LNCaP clone FGC (cell line): Measurements from ENCODE around the gene IL37.

ENCODE experiments used
- DNase-seq: peaks from one replicate; pipeline ENCODE4 v3.0.0-alpha.2; 2011; ENCODE audit warnings: low read depth
- H3K4me3 ChIP-seq: 2 replicates; pipeline ENCODE4 v1.5.1; 2011; ENCODE audit warnings: mild to moderate bottlenecking, low read depth, low read length, control low read depth
- TF ChIP-seq, protein P1 (sequence below): IDR thresholded peaks from 2 replicates; pipeline ENCODE4 v1.5.1; 2012; ENCODE audit warnings: mild to moderate bottlenecking; ENCODE audit not compliant: control insufficient read depth, insufficient read depth; ENCODE audit errors: extremely low read depth

Gene IL37

DNA sequence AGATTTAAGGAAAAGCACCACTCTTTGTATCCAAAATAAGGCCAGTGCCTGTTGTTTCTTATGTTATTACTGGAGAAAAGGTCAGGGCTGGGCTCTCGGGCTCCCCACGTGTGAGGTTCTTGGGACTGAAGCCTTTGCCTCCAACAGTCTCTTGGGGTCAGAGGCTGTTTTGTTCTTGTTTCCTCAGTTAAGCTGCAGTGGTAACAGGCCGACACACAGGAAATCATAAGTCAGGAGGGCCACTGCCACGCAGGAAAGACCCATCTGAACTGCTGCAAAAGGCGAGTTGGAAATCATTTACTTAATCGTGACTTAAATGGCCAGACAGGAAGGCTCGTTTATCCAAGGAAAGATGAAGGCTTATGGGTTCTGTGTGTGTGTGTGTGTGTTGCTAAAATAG is 30.3 kb upstream of the IL37 start:
- TF ChIP-seq, protein P1, sequence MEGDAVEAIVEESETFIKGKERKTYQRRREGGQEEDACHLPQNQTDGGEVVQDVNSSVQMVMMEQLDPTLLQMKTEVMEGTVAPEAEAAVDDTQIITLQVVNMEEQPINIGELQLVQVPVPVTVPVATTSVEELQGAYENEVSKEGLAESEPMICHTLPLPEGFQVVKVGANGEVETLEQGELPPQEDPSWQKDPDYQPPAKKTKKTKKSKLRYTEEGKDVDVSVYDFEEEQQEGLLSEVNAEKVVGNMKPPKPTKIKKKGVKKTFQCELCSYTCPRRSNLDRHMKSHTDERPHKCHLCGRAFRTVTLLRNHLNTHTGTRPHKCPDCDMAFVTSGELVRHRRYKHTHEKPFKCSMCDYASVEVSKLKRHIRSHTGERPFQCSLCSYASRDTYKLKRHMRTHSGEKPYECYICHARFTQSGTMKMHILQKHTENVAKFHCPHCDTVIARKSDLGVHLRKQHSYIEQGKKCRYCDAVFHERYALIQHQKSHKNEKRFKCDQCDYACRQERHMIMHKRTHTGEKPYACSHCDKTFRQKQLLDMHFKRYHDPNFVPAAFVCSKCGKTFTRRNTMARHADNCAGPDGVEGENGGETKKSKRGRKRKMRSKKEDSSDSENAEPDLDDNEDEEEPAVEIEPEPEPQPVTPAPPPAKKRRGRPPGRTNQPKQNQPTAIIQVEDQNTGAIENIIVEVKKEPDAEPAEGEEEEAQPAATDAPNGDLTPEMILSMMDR: no peak
- no peak overlapping the region for H3K4me3 ChIP-seq
- no peak for DNase-seq

DNA sequence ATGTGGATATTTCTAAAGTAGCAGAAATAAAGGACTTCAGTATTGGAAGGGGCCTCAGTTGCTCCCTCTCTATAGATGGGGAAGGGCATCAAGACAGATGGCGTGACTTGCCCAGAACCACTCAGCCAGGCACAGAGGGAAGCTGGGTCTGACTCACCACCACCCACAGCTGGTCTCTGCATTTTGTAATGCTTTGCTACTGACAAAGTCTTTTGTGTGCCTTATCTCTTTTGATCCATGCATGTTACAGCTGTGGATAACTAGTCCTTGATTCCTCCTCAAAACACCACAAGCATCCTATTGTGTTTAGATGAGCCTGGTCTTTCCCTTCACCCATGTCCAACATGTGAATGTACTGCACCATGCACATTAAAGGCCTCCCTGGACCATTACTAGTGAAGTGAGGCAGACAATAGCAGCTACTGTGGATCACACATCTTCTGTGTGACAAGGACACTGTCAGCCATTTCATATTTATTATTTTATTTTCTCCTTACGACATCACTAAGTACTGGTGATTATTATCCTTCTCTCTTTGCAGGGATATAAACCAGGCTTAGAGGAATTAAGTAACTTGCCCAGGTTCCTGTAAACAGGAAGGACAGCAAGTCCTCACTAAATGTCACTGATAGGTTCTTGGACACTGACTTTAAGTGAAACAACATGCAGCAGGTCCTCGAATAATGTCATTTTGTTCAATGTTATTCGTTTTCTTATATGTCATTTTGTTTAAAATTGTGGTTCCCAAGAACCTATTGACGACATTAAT is 29.6 kb upstream of the IL37 start:
- no peak for DNase-seq
- TF ChIP-seq, protein P1: no peak
- no peak overlapping the region for H3K4me3 ChIP-seq

DNA sequence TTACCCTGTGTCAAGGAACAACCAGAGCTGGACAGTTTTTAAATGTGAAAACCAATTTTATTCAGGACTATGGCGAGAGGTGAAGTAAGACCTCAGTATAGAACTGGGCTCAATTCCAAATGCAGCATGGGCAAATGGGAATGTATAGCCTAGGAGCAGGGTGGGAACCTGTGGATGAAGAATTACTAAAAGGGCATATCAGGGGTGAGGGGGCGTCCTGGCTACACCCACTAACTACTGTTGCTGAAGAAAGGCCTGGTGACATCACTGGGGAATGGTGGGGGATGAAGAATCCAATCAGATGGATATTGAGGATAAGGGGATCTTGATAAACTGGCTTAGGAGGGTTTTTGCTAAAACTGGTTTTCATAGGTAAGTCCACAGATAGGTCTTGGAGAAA is 27.3 kb upstream of the IL37 start:
- H3K4me3 ChIP-seq: no peak overlapping the region
- TF ChIP-seq, protein P1: no peak
- no peak for DNase-seq

- no peak for DNase-seq
- H3K4me3 ChIP-seq: no peak overlapping the region
- TF ChIP-seq, protein P1: peak; percentile 60
Observed at GRCh38 chr2:112884869-112885505, 26.0 kb upstream of the IL37 start.

- no peak overlapping the region for H3K4me3 ChIP-seq
- DNase-seq: no peak
- TF ChIP-seq, protein P1: no peak
Observed at GRCh38 chr2:112885506-112885902, 25.5 kb upstream of the IL37 start.

DNA sequence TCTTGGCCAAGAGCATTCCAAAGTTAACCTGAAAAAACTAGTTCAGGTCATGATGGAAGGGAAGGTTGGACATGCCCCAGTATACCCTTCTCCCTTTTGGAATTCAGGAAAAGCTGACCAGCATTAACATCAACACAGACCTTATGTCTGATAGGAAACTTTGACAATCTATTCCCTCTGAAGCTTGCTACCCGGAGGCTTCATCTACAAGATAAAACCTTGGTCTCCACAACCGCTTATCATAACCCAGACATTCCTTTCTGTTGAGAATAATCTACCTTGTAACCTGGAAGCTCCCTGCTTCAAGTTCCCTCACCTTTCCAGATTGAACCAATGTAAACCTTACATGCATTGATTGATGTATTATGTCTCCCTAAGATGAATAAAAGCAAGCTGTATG is 24.7 kb upstream of the IL37 start:
- no peak overlapping the region for H3K4me3 ChIP-seq
- DNase-seq: no peak
- TF ChIP-seq, protein P1: no peak
